GF-D8 (cell line): ENCODE results near the gene SDR39U1.

ENCODE experiments used
- DNase-seq: peaks from one replicate; lab custom pipeline; 2025; lab: John Stamatoyannopoulos, UW

SDR39U1 gene

GRCh38 chr14:24390701-24391468 is 51.7 kb downstream of the SDR39U1 start:
- DNase-seq: no peak
